Gastrocnemius medialis (tissue), 4 donors: ENCODE data around the gene SLC24A4. TPM values are rescaled to one million over a fixed set of nuclear protein-coding genes. Genes with fewer than 3 reads are reported as not detected.

Experiments
- ATAC-seq, 2 donors: fragments of 150-250 bp; one replicate each; pipeline ENCODE4 v1.9.1; 2016
- DNase-seq, 2 donors: peaks; one replicate each; pipeline ENCODE4 v3.0.0-alpha.2; 2019
- H3K27ac ChIP-seq, 4 donors: fragments of 200-600 bp; sonication (generic); 1 replicate in 1 of 4; 2 replicates in 3 of 4; pipeline ENCODE4 v1.5.1; 2016 to 2018; ENCODE audit warnings: mild to moderate bottlenecking in 2 of 4, moderate library complexity in 1 of 4
- H3K27me3 ChIP-seq, 3 donors: fragments of 200-600 bp; sonication (generic) in 2 of 3; 1 replicate in 1 of 3; 2 replicates in 2 of 3; pipeline versions ENCODE4 v1.5.1 to v1.6.0; 2016 to 2019; ENCODE audit warnings: mild to moderate bottlenecking in 1 of 3, moderate library complexity in 1 of 3
- H3K36me3 ChIP-seq, 2 donors: fragments of 200-600 bp; sonication (generic) in 1 of 2; one replicate each; pipeline ENCODE4 v1.5.1; 2017 to 2018
- H3K4me1 ChIP-seq, 2 donors: fragments of 200-600 bp; sonication (generic) in 1 of 2; one replicate each; pipeline ENCODE4 v1.5.1; 2016 to 2017; ENCODE audit warnings: mild to moderate bottlenecking in 2 of 2
- H3K4me3 ChIP-seq, 4 donors: fragments of 200-600 bp; sonication (generic) in 3 of 4; 1 replicate in 1 of 4; 2 replicates in 3 of 4; pipeline ENCODE4 v1.5.1; 2016 to 2019; ENCODE audit warnings: mild to moderate bottlenecking in 2 of 4
- H3K9me3 ChIP-seq, 3 donors: fragments of 200-600 bp; sonication (generic) in 2 of 3; 1 replicate in 1 of 3; 2 replicates in 2 of 3; pipeline ENCODE4 v1.5.1; 2016 to 2019
- CTCF ChIP-seq, 5 experiments: fragments of 450-650 bp in 3 of 5; fragments of 200-600 bp in 2 of 5; sonication (generic) in 2 of 5; IDR thresholded peaks in 4 of 5; conservative IDR thresholded peaks in 1 of 5; 1 replicate in 4 of 5; 2 replicates in 1 of 5; pipeline ENCODE4 v1.5.1; 2016 to 2019; ENCODE audit warnings: antibody characterized with exemption in 5 of 5, mild to moderate bottlenecking in 3 of 5, moderate library complexity in 3 of 5
- POLR2A ChIP-seq, 2 donors: fragments of 450-650 bp; IDR thresholded peaks; one replicate each; pipeline ENCODE4 v1.6.1; 2017; ENCODE audit warnings: antibody characterized with exemption in 2 of 2, mild to moderate bottlenecking in 2 of 2, moderate library complexity in 2 of 2
- in situ Hi-C, 4 donors: fragments of 200-750 bp; cut with MboI; loops; one replicate each; pipeline versions ENCODE4 v1.15.0 to v1.8.0; 2017; ENCODE audit warnings: low sequenced_read_pairs in 4 of 4
- intact Hi-C: fragments of 100-400 bp; cut with DNase I; formaldehyde crosslinking; loops from one replicate; pipeline ENCODE4 v1.15.1; 2023; ENCODE audit warnings: low total_unique reads
- total RNA-seq, 4 donors: library from RNA; depleted of rRNA; stranded (reverse); fragments of >200 nt; gene quantifications; one replicate each; pipeline versions ENCODE4 v1.1.0 to v1.2.3, GENCODE V29; 2016

The SLC24A4 gene
- total RNA-seq, 4 donors from 2014 or later = 0.07 to 0.76 (median 0.50) TPM

GRCh38 chr14:92481386-92481785 is 158.4 kb downstream of the SLC24A4 start:
- no peak for ATAC-seq
- Histone ChIP-seq H3K27ac (no peak overlapping the region), H3K36me3 (no peaks in the 10 kb centered on the region), H3K9me3 (no peaks in the 10 kb centered on the region), H3K4me3 (no peak overlapping the region), H3K27me3 (no peaks in the 10 kb centered on the region), H3K4me1 (peaks cover 0 to 5% of the 10 kb centered on the region in 2 donors)
- no peak for TF ChIP-seq POLR2A (IDR thresholded peaks at IDR 0.05)
- no peak for TF ChIP-seq CTCF (IDR thresholded peaks at IDR 0.05 in 4 of 5, conservative IDR thresholded peaks at IDR 0.05 in 1 of 5)
- no peak for DNase-seq
- intact Hi-C loops (no loop called here), in situ Hi-C loops (no loop called here)

DNA sequence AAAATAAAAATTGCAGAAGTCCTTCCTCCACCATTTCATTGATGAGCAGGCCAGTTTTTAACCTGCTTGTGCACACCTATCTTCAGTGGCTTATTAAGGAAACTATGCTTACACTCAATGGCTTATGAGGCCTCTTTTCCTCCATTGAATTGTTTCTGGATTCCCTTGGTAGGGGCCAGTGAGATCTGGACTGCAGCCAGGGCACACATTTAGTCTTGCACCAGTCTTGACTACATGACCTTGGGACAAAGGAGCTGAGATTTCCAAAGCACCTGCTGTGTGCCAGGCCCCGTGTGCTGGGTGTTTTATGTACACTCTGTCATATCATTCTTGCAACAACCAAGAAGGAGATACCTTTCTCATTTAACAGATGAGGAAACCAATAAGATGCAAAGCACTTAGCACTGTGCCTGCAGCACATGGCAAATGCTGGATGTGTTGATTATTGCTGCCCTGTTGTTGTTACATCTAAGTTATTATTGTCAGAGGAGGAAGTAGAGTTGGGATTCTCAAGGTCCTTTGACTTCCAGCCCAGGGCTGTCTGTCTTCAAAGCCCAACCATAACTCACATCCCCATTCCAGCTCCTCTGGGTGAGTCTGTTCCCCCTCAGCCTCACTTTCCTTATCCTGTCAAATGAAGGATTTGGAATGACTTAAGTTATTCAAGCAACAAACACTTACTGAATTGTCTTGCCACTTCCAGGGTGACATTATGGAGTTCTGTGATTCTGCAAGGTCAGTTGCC is 159.0 kb downstream of the SLC24A4 start:
- no peak for DNase-seq
- no peak overlapping the region for H3K4me3 ChIP-seq
- no peak overlapping the region for H3K27ac ChIP-seq
- in situ Hi-C loops (no loop called here), intact Hi-C loops (no loop called here)
- H3K9me3 ChIP-seq = no peaks in the 10 kb centered on the region
- H3K27me3 ChIP-seq = no peaks in the 10 kb centered on the region
- ATAC-seq = no peak
- no peaks in the 10 kb centered on the region for H3K36me3 ChIP-seq
- H3K4me1 ChIP-seq = peaks cover 0 to 5% of the 10 kb centered on the region in 2 donors
- TF ChIP-seq POLR2A (IDR thresholded peaks at IDR 0.05) (no peak), CTCF (IDR thresholded peaks at IDR 0.05 in 4 of 5, conservative IDR thresholded peaks at IDR 0.05 in 1 of 5) (no peak)

DNA sequence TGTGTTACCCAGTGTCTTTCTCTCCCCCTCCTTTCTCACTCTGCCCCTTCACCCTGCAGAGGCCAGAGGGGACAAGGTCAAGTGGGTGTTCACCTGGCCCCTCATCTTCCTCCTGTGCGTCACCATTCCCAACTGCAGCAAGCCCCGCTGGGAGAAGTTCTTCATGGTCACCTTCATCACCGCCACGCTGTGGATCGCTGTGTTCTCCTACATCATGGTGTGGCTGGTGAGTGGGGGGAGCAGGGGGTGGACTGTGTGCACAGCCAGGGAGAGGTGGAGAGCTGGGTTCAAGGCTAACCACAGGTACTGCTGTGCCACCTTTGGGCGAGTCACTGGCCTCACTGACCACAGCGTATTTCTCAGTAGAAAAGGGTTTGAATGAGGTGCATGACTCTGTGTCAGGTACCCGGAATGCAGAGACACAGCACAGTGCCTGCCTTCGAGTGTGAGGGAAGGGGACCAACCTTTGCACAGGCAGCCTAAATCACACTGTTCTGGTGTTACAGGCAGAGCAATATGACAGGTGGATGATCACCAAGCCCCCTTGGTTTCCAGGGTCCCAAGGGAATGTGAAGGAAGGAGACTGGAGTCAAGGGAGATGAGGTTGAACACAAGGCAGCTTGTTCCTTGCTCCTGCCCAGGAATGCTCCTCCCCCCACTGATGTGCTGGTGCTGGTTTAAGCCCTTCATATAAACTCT is 159.8 kb downstream of the SLC24A4 start:
- DNase-seq (no peak), ATAC-seq (no peak)
- no peaks in the 10 kb centered on the region for H3K36me3 ChIP-seq
- H3K9me3 ChIP-seq = no peaks in the 10 kb centered on the region
- in situ Hi-C loops (no loop called here), intact Hi-C loops (no loop called here)
- H3K27me3 ChIP-seq = no peaks in the 10 kb centered on the region
- no peak overlapping the region for H3K4me3 ChIP-seq
- H3K4me1 ChIP-seq = peaks cover 0 to 5% of the 10 kb centered on the region in 2 donors
- no peak overlapping the region for H3K27ac ChIP-seq
- TF ChIP-seq POLR2A (IDR thresholded peaks at IDR 0.05) = no peak
- no peak for TF ChIP-seq CTCF (IDR thresholded peaks at IDR 0.05 in 4 of 5, conservative IDR thresholded peaks at IDR 0.05 in 1 of 5)

DNA sequence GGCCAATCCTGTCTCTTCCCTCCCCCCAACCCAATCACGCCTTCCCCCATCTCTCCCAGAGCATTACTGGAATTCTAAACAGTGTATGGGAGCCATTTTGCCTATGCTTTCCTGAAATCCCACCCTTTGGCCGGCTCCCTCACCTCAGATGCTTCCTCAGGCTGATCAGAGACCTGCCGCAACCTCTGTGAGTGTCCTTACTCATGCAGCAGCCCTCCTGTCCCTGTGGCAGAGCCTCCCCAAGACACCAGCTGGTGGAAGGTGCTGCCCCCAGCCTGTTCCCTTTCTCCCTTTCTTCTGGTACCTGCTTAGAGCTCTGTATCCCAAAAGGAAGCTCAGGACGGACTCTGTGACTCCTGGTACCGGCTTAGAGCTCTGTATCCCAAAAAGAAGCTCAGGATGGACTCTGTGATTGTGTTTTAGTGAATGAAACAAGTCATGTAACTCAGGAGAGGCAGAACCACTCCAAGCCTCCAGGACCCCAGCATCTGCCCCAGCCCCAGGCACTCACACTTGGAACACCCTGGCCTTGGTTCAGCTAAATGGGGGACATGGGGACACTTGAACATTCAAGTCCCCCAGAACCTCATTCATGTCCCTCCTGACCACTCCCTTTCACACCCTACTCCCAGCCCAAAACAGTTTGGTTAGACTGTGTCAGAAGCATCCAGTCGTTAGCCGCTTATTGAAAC is 161.3 kb downstream of the SLC24A4 start:
- Histone ChIP-seq H3K4me3 (no peak overlapping the region), H3K27ac (no peak overlapping the region), H3K36me3 (no peaks in the 10 kb centered on the region), H3K4me1 (peaks cover 0 to 5% of the 10 kb centered on the region in 2 donors), H3K27me3 (no peaks in the 10 kb centered on the region), H3K9me3 (no peaks in the 10 kb centered on the region)
- no peak for ATAC-seq
- no peak for TF ChIP-seq POLR2A (IDR thresholded peaks at IDR 0.05)
- no peak for TF ChIP-seq CTCF (IDR thresholded peaks at IDR 0.05 in 4 of 5, conservative IDR thresholded peaks at IDR 0.05 in 1 of 5)
- no peak for DNase-seq
- intact Hi-C loops (no loop called here), in situ Hi-C loops (no loop called here)
